Omental fat pad (tissue), 4 donors: ENCODE measurements around the gene UGT2B11. TPM values are rescaled to one million over a fixed set of nuclear protein-coding genes. Genes with fewer than 3 reads are reported as not detected.
"Not testable (repeated sequence)": the region's sequence is repeated elsewhere in the genome, so short reads cannot be mapped to it uniquely, and the experiment has no call there.

ENCODE experiments used
- ATAC-seq: fragments of 150-250 bp; one replicate; pipeline ENCODE4 v1.9.1; 2016; ENCODE audit warnings: mild to moderate bottlenecking, moderate library complexity; ENCODE audit not compliant: low FRiP score
- DNase-seq: peaks from one replicate; pipeline ENCODE4 v3.0.0-alpha.2; 2019; ENCODE audit warnings: low spot score
- total RNA-seq, 4 donors: library from RNA; depleted of rRNA; stranded (reverse); fragments of >200 nt; gene quantifications; one replicate each; pipeline ENCODE4 v1.1.0, GENCODE V29; 2016
- TF ChIP-seq, protein P1 (sequence below), 3 donors: fragments of 450-650 bp; IDR thresholded peaks; one replicate each; pipeline ENCODE4 v1.5.1; 2016 to 2017; ENCODE audit warnings: antibody characterized with exemption in 3 of 3, mild to moderate bottlenecking in 3 of 3, moderate library complexity in 2 of 3

UGT2B11 gene
- not detected for total RNA-seq

DNA sequence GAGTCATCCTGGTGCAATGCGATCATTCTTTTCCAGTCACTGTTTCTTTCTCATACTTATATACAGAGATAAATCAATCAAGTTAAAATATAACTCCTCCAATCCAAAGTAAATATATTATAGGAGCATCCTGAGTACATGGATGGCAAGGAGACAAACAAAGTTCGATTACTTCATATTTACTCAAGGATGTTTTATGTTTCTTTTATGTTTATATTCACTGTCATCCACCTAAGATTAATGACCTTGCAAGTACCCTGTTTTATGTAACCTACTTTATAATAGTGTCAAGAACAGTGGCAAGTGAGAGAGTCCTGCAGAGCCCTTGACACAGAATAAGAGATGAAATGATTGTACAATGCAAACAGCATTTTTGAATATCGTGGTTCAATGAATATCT lies at the start of gene UGT2B11:
UGT2B11 (minus strand) TSS at position 33 of the 400 bp plus-strand sequence; CDS start at position 7, 26 bp downstream.
- TF ChIP-seq, protein P1, sequence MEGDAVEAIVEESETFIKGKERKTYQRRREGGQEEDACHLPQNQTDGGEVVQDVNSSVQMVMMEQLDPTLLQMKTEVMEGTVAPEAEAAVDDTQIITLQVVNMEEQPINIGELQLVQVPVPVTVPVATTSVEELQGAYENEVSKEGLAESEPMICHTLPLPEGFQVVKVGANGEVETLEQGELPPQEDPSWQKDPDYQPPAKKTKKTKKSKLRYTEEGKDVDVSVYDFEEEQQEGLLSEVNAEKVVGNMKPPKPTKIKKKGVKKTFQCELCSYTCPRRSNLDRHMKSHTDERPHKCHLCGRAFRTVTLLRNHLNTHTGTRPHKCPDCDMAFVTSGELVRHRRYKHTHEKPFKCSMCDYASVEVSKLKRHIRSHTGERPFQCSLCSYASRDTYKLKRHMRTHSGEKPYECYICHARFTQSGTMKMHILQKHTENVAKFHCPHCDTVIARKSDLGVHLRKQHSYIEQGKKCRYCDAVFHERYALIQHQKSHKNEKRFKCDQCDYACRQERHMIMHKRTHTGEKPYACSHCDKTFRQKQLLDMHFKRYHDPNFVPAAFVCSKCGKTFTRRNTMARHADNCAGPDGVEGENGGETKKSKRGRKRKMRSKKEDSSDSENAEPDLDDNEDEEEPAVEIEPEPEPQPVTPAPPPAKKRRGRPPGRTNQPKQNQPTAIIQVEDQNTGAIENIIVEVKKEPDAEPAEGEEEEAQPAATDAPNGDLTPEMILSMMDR (IDR thresholded peaks at IDR 0.05): no peak
- ATAC-seq (no peak), DNase-seq (no peak)

DNA sequence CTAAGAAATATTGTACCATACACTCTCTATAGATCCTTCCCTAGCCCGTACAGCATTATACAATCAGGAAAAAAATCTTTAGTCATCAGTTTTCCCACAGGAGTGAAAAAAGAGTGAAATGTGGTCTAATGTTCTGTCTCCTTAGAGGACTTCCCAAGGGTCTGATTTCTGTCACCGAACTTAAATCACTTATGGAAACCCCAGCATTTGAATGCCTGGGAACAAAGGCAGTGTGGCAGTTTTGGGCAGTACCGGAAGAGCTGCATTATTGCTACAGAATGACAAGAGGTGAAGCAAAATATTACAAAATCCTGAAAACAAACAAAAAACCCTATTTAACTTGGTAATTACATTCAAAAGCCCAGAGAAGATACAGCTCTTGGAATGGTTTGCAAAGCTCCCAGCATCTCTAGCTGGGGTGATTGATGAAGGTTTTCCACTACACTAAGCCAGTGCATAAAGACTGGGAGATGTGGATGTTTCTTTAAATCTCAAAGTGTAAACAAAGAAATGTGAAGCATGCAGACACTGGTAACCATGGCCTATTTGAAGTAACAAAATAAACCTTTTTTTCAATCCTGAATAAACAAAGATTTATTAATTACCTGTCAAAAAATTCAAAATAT lies 38.7 kb upstream of the UGT2B11 start:
- not testable (repeated sequence) for DNase-seq, ATAC-seq

DNA sequence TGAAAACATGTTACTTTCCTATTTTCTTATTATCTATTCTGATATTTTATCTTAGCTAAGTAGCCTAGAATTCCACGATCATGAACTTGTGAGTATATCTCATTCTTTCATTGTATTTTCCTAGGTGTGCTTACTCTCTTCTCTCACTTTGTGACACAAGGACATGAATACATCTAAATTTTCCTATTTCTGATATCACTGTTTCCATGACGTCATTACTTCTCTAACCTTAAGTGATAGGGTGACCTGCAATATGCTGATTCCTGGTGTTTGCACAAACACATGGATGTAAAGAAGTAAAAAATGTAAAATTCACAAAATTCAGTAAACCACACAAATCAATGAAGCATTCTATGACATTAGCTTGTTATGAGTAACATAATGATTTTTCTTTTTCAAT lies 36.3 kb upstream of the UGT2B11 start:
- not testable (repeated sequence) for ATAC-seq, DNase-seq

DNA sequence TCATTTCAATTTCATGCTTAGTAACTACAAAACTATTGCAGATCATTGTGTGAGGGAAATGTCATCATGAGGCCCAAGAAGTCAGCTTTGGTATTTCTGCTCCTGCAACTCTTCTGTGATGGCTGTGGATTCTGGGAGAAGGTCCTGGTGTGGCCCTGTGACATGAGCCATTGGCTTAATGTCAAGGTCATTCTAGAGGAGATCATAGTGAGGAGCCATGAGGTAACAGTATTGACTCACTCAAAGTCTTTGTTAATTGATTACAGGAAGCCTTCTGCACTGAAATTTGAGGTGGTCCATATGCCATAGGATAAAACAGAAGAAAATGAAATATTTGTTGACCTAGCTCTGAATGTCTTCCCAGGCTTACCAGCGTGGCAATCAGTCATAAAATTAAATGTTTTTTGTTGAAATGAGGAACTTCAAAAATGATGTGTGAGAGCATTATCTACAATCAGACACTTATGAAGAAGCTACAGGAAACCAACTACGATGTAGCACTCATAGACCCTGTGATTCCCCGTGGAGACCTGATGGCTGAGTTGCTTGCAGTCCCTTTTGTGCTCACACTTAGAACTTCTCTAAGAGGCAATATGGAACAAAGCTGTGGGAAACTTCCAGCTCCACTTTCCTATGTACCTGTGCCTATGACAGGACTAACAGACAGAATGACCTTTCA lies 28.2 kb upstream of the UGT2B11 start:
- not testable (repeated sequence) for ATAC-seq, DNase-seq

DNA sequence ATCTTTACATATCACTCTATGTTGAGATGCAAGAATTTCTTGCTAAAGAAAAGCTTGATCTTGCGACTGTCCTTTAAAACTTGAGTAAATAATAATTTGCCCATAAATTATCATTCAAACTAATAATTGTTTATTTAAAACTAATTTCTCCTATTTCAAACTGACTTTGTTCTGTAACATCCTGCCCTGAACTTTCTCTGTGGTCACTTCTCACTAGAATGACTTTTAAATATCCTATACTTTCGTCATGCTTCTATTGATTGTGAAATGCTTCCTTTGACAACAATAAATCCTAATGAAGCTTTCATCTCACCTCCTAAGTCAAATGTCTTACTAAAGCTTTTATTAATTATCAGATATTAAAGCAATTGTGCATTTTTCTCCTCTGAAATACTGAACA lies 27.2 kb upstream of the UGT2B11 start:
- not testable (repeated sequence) for ATAC-seq, DNase-seq

DNA sequence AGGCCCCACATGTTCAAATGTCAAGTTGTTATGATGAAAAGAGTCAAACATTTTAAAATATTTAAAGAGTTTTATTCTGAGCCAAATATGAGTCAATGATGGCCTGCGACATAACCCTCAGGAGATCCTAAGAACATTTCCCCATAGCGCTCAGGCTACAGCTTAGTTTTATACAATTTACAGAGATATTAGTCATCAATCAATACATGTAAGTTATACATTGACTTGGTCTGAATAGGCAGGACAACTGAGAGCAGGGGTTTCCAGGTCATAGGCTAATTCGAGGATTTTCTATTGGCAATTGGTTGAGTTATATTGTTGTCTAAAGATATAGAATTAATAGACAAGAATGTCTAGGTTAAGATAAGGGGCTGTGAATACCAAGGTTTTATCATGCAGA lies 26.2 kb upstream of the UGT2B11 start:
- DNase-seq, ATAC-seq: not testable (repeated sequence)

DNA sequence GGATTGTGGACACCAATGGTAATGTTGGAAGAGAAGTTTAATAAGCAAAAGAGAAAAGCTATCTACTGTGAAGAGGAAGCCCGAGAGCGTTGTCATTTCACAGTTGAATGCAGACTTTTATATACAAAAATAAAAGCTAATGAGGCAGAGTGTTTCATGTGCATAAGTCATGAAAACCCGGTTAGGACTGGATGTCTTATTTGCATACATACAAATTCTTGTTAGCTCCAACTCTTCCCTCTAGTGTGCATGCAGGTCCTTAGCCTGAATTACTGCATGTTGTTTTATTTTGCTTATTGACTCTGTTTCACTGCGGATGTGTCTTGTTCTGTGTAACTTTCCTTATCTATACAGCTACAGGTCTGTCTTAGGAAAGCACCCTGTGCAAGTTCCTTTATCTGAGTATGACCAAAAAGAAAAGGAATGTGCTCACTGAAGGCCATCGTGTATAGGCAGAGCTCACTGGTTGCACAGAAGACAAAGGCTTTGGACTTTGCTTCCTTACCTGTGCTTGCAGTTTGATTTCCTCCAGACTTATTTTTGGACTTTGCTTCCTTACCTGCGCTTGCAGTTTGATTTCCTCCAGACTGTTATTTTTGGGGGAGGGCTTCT lies 25.1 kb upstream of the UGT2B11 start:
- TF ChIP-seq, protein P1 (IDR thresholded peaks at IDR 0.05): no peak
- ATAC-seq (no peak), DNase-seq (no peak)

DNA sequence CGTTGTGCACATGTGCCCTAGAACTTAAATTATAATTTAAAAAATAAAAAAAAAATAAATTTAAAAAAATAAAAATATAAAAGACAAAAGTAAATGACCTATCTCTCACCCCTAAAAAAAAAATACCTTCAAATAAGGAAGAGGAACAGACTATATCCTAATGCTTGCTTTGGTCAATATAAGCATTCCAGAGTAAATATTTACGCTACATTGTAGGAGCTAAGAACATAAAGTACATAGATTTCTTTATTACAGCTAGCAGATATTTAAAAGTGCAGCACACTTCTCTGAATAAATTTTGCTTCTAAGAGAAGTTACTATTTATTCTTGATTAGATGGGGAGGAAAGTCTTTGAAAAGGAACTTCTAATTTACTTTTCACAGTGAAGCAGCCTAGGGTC lies 24.5 kb upstream of the UGT2B11 start:
- TF ChIP-seq, protein P1 (IDR thresholded peaks at IDR 0.05): no peak
- ATAC-seq (no peak), DNase-seq (no peak)

DNA sequence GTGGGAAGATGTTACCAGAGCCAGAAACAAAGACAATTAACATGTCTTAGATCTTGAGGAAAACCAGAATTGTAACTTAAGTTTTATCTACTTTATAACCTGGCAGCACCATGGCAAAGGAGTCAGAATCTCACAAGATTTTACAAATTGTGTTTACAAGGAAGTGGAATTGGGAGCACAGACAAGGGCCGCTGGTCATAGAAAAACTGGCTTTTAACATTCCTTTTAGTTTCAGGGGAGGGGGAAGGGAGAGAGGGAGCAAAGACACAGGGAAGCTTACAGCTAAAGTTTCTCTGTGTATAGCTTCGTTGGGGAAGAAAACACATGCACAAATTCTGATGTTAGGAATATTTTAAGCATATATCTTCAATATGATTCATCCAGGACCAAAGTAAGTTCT lies 10.3 kb upstream of the UGT2B11 start:
- DNase-seq (no peak), ATAC-seq (no peak)
- TF ChIP-seq, protein P1 (IDR thresholded peaks at IDR 0.05): no peak

DNA sequence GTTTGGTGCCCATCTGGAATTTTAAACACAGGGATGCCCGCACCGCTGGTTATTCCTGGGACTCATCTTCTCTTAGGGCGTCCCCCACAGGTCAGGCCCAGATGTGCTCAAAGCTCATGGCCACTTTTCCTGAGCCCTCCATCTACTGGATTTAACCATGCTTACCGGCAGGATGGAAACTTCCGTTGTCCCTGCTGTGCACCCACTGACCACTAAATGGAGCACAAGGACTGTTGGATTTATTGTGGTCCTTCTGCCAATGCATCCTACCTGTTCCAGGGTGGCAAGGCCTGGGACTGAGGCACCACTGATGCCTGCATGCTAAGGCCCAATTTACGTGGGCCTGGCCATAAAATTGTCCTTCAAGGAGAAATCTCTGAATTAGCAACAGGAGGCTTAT lies 8.7 kb upstream of the UGT2B11 start:
- not testable (repeated sequence) for DNase-seq

DNA sequence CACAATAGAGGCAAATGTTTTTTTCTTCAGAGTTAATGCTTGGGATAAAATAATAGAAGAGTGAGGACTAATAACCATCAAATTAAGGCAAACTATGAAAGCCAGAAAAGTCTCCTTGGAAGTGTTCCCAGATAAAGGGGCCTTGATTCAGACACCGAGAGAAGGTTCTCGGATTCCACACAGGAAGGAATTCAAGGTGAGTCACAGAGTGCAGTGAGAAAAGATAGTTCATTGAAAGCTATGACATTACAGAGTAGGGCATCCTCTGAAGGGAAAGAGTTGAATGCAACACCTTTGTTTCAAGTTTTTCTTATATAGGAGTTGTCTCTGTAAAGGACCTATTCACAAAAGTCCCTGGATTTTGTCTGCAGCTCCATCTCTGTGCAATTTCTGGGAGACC lies 3.9 kb upstream of the UGT2B11 start:
- ATAC-seq, DNase-seq: not testable (repeated sequence)

More for the DNA sequence above, 8.7 kb upstream of the UGT2B11 start:
- ATAC-seq: not testable (repeated sequence)
